GM21619 (cell line): ENCODE measurements around the gene SAMM50.

Experiments
- ATAC-seq: cut with Tn5 transposase; IDR thresholded peaks from one replicate; pipeline ENCODE4 v1.9.1; 2021; ENCODE audit not compliant: unreplicated experiment

SAMM50 gene

DNA sequence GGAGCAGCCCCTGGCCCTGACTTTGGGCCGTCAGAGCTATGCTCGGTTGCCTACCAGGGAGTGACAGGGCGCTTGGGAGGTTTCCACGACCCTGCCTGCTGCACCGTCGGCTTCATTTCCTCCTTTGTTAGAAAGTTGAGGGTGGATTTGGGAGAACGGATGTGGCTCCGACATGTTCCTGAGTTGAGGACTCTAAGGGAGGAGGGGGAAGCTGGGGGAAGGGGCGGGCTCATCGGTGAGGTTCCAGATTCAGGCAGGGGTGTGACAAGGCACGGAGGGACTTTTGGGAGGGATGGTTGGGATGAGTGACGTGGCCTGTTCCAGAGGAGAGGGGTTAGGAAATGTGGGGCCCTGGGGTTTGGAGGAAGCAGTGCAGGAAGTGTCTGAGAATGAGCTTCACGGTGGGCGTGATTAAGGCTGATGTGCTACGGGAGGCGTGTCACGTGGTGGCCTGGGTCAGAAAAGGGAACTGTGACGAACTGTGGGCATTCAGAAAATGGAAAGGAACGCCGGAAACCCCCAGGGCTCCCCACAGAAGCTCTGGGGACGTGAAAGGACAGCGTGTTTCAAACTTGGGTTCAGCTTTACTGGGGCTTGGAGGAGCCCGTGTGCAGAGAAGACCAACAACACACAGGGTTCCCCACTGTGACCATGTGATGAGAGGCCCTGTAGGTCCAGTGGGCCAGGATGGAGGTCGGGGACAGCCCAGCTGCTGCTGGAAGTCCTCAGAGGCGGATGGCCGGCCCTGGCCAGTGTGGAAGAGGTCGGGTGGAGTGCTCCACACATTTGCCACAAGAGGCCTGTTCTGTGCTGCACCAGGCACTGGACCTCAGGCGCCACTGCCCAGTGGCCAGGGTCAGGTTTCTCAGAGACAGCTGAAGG, 71.6 kb downstream of the SAMM50 start:
- peak; percentile 39 for ATAC-seq

DNA sequence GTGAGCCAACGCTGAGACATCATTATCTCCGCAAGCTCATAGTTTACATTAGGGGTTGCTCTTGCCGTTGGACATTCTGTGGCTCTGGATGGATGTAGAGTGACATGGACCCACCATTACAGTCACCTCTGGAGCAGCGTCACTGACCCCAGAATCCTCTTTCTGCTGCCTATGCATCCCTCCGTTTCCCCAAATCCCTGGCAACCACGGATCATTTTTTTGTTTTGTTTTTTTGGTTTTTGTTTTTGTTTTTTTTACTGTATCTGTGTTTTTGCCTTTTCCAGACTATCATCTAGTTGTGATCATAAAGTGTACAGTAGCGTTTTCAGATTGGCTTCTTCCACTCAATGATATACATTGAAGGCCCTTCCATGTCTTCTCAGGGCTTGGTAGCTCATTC, 72.8 kb downstream of the SAMM50 start:
- no peak for ATAC-seq

DNA sequence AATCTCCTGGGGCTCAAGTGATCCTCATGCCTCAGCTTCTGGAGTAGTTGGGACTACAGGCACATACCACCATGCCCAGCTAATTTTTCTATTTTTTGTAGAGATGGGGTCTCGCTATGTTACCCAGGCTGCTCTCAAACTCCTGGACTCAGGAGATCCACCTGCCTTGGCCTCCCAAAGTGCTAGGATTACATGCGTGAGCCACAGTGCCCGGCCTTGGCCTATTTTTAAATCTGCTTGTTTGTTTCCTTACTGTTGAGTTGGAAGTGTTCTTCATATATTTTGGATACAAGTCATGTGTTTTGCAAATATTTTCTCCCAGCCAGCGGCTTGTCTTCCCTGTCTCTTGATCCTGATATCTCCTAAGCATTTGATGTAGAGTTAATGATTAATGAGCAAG, 73.8 kb downstream of the SAMM50 start:
- ATAC-seq: no peak

DNA sequence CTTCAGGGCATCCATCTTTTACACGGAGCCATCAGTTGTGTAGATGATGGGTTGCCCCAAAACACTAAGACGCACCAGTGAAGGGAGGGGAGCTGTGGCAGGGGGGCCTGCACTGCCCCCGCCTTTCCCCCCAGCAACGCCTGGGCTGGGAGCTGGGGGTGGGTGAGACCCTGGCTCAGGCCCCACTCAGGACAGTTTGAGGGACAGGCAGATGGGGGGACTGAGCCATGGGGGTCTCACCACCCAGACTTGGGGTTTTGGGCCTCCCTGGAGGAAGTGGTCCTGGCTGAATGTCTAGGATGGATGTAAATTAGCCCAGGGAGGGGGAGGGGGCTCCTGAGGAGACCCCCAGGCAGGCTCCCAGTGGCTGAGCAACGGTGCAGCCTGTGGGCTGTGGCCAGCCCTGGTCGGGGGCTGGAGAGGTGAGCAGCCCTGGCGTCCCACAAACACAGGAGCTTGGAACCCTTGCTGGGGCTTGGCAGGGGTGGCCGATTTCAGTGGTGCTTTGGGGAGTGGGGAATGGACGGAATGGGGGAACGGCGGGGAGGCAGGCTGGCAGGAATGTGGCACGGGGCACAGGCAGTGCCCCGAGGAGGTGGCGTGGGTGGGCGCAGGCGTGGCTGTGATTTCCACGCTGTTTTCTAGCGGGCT, 74.9 kb downstream of the SAMM50 start:
- no peak for ATAC-seq

DNA sequence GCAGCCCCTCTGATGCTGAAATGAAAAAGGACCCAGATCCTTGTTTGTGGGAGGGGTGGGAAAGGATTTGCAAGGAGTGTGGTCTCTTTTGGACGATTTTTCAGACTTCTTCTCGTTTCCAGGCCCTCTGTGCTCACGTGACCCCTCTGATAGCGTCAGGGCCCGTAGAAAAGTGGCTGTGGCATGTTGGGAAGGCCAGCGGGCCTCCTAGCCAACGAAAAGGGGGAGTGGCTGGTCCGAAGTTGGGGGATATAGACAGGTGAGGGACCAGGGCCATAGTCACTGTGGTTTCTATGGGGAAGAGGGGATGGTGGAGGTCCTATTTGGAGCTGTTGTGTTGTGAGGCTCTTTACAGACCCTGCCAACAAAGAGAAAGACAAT, 75.5 kb downstream of the SAMM50 start:
- no peak for ATAC-seq

DNA sequence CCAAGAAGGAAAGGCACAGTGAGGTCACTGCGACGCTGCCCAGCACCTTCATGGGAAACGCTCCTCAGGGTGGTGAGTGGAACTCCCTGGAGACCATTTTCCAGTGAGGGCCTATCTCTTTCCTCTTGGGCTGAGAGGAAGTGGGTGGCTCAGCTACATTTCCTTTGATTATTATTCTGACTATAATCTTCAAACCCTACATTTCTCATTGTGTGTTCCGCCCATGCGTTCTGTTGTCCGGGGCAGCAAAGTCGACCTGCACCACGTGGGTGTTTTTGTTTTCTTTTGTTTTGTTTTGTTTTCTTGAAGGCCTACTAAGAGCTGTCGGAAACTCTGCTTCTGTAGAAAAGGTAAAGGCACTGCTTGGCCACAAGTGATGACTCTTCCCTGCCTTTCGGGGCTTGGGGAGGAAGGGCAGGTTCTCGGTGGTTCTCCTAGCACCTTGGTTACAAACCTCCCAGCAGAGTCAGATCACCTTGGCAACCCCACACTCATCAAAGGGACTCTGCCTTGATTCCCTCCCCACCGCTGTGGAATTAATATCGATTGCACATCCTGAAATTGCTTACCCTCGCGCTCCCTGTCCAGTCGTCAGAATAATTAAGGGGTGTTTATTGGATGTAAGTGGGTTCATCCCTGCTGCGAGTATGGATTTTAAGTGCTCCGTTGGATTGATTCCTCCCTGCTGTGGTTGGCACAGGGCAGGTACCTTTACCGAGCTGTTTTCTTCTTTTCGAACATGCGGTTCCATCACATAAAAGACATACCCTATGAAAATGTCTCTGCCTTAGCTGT, 76.1 kb downstream of the SAMM50 start:
- no peak for ATAC-seq

DNA sequence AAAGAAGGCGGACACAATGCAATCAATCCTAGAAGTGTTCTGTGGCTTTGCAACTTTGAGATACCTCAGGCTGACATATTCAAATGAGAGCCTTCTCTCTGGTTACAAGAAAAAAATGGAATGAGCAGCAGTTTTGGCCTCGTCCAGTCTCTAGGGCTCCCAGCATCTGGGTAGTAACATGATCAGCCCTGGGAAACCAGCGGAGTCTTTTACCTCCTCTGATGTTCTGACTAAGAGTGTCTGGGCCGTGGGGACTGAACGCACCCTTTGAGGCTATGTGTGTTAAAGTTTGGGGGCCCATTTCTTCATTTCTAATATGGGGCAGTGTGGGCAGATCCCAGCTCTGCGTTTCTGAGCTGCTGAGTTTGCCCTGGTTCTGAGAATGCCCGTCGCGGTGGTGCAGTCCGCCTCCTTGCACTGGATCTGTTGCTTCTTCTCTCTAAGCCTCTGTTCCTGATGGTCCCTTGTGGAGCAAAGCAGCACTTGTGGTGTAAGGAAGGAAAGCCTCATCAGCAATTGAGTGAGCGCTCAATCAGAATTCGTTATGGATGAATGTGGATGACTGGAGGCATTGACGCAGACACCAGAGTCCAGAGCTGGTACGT, 77.0 kb downstream of the SAMM50 start:
- ATAC-seq: no peak

DNA sequence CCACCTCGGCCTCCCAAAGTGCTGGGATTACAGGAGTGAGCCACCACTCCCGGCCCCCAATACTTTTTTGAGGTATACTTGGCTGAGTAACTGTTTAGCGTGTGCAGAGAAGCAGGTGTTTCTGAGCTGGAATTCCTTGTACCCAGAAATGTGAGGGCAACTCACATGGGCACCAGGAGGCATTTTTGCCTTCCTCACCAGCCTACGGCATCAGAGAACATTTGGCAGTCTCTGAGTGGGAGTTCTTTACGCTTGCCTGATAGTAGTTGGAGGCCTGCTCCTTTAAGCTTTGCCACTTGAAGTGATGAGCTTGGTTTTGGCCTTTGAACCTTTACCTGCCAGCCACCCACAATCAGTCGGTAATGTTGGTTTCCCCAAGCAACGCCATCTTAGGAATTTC, 78.0 kb downstream of the SAMM50 start:
- ATAC-seq: no peak

DNA sequence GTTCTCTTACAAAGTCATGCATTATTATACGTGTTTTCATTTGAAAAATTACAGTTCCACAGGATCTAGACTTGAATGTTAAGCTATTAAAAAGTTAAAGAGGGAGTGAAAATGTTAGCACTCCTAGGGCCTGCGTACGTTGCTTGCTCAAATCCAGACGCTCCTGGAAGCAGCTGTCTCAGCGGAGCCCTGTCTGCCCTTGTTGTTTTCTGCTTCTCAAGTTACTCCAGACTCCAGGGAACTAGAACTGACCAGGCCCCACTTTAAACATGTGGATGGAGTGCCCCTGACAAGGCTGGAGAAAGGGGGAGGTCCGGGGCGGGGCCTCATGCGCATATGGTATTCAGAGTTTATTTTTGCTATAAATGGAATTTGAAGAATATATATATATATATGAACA, 78.5 kb downstream of the SAMM50 start:
- ATAC-seq: no peak

DNA sequence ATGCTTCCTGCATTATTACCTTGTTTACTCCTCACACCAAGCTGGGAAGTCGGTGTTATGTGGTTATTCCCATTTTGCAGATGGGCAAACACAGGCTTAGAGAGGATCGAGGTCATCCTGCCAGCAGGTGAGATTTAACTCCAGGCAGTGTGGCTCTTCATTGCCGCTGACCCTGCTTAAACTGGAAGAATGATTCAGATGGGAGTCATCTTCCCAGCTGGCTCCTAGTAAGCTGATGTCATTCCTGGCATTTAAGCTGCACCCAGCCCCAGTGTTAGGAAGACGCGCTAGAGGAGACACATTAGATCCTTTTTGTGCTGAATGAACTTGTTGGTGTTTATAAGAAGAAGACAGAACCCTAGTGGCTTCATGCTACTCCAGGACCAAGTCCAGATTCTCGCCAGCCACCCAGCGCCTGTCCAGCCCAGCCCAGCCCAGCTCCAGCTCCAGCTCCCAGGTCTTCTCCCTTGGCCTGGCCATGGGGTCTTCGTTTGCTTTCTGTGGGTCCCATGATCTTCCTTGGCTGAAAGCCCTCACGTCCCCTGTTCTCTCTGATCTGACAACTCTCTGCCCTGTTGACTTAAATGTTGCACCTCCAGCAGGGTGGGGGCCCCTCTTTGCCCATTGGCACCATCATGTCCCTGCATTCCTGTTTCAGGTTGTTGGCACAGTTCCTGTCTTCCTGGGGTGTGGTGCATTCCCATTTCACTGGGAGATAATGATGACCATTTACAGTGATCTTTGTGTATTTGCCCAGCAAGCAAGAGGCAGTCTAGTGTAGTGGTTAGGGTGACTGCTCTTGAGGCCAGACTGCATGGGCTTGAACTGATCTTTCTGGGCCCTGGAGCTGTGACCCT, 82.5 kb downstream of the SAMM50 start:
- no peak for ATAC-seq

DNA sequence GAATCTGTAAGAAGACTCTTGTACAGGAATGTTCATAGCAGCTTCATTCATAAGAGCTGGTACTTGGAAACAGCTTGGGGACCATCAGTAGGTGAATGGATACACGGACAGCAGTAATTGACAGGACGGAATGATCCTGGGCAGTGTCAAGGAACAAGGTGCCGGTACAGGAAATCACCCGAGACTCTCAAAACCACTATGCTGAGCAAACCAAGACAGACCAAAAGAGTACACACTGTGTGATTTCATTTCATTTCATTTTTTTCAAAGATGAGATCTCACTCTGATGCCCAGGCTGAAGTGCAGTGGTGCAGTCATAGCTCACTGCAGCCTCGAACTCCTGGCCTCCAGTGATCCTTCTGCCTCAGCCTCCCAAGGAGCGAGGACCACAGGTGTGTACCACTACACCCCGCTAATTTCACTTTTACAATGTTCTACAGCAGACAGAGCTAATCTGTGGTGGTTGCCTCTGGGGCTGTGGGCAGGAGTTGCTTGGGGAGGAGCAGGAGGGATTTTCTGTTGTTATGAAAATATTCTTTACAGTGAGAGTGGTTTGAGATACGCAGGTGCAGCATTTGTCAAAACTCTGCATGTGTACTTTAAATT, 84.4 kb downstream of the SAMM50 start:
- ATAC-seq: no peak

DNA sequence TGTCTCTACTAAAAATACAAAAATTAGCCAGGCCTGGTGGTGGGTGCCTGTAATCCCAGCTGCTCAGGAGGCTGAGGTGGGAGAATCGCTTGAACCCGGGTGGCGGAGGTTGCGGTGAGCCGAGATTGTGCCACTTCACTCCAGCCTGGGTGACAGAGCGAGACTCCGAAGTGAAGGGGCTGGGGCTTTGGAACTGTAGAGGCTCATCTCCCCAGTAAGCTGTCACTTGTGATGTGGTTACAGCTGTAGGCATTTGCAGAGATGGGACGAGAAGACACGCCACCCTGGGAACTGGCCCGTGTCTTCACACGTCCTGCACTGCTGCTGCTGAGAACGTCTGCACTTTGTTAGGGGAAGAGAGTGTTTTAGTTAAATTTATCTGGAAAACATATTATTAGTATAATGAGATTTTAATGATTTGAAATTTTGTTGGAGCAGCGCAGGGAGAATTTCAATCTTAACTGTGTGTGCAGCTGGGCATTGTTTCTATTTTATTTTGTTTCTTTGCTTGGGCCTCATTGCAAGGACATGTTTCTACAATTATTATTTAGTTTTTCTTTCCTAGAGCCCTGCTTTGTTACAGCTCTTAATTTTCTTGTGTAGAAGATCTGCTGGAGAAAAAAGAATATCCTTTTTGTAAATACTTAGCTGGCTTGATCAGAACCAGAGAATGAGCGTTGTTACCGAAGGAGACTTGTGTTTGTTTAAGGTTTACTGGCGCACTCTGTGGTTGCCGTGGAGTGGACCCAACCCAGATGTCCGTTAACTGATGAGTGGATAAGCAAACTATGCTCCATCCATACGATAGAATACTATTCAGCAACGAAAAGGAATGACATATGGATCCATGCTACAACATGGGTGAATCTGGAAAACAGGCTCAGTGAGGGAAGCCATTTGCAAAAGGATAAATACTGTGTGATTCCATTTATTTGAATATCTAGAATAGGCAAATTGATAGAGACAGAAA, 87.3 kb downstream of the SAMM50 start:
- ATAC-seq: peak; percentile 68

DNA sequence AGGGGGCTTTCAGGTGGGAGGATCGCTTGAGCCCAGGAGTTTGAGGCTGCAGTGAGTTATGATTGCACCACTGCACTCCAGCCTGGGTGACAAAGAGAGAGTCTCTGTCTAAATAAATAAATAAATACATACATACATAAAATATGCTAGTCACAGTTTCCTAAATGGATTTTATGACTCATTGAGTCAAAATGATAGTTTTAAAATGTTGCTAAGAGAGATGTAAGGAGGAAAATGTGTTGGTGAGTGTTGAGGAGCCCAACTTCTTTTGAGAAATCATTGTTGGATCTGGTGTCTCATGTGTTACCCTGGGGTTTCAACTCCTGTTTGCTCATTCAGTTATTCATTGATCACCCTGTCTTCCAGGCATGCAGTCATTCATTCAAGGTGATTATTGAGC, 89.9 kb downstream of the SAMM50 start:
- no peak for ATAC-seq
